ENCODE measurements around the gene DHRS3. TPM values are rescaled to one million over a fixed set of nuclear protein-coding genes. Genes with fewer than 3 reads are reported as not detected.

Gene DHRS3
- total RNA-seq, 1 experiment from 2014 or later: 51.5 TPM

DNA sequence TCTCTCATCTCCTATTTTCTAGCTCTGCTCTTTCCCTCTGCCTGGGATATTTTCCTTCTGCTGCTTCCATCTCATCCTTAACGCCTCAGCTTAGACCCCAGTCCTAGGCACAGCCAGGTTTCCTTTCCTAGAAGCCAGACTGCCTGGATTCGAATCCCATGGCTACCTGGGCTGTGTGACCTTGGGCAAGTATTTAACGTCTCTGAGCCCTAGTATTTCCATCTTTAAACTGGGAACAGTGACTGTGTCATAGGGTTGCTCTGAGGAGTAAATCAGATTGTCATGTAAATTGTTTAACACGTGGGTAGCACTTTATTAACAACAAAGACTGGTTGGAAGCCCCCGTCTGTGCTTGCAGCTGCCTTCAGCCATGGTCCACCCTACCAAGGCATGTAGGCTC lies 18.4 kb downstream of the DHRS3 start:
- DNase-seq (ENCODE audit: low read depth): no peak

DNA sequence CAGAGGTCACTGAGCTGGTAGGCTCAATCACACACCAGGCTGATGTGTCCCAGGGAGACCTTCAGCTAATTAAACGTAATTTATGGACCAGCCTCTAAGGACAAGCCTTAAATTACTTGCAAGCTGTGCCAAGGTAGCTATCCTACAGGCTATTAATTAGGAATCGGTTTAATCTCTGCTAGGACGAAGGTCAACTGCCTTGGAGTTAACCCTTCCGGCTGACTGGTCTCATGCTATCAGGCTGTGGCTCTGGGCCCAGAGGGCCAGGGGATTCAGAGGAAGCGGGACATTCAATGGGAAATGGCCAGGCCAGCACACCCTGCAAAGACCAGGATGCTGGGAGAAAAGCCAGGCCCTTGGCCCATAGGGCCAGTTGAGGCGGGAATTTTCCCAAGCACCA lies 19.0 kb downstream of the DHRS3 start:
- no peak for DNase-seq (ENCODE audit: low read depth)

DNA sequence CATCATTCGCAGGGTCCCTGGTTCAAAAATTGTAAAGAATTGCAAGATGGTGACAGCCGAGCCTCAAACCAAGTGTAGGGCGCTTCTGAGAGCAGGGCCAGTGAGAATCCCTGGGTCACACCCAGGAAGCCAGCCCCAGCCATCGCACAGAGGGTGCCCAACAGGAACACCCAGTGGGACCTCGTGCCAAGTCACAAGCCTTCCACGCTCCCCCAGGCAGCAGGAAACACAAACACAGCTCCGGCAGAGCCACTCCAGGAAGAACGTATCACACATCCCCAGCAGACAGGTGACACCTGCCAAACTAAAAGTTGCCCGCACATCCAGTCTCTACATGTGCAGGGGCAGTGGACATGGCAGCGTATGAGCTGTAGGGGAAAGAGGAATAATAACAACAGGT lies 20.2 kb downstream of the DHRS3 start:
- no peak for DNase-seq (ENCODE audit: low read depth)

DNA sequence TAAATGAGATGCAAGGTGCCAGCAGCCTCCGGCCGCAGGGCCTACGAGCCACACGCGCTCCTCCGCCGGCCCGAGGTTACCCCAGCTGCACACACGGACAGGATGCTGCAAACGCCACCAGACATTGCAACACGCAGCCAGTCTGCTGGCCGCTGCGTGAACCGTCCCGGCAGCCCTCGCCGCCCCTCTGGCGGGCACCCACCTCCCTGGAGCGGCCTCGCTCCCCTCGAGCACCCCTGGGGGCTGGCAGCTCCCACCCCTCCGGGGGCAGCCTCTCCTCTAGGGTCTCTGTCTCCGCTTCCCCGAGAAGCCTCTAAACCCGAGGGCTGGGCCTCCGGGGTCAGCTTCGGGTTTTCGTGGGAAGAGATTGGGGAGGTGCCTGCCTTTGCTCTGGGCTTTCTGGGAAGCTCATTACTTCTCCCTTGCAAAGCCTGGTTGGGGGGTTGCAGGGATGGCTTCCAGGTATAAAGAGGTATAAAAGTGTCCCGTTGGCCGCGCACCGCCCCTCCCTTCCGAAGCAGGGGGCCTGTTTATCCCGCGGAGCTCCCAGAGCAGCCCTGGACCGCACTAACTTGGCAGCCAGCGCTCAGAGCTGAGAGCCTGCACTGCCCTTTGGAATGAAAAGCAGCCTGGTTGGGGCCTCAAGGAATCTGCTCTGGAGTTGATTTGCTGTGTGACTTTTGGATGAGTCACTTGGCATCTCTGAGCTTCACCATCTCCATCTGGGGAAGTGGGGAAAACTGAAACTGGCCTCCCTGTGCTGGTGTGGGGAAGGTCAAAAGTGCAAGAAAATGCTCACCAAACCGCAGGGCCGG lies 21.8 kb downstream of the DHRS3 start:
- DNase-seq (ENCODE audit: low read depth): peak; percentile 96

DNA sequence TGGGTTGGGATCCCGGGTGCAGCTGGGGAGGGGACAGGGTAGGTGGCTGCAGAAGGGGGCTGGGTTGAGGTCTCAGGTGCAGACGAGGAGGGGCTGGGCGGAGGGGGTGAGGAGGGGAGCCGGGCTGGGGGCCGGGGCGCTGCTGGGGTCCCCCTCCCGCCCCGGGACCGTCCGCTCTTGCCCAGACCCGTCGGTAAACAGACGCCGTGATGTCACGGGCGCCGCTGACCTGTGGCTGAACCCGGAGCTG lies 22.3 kb downstream of the DHRS3 start:
- no peak for DNase-seq (ENCODE audit: low read depth)

DNA sequence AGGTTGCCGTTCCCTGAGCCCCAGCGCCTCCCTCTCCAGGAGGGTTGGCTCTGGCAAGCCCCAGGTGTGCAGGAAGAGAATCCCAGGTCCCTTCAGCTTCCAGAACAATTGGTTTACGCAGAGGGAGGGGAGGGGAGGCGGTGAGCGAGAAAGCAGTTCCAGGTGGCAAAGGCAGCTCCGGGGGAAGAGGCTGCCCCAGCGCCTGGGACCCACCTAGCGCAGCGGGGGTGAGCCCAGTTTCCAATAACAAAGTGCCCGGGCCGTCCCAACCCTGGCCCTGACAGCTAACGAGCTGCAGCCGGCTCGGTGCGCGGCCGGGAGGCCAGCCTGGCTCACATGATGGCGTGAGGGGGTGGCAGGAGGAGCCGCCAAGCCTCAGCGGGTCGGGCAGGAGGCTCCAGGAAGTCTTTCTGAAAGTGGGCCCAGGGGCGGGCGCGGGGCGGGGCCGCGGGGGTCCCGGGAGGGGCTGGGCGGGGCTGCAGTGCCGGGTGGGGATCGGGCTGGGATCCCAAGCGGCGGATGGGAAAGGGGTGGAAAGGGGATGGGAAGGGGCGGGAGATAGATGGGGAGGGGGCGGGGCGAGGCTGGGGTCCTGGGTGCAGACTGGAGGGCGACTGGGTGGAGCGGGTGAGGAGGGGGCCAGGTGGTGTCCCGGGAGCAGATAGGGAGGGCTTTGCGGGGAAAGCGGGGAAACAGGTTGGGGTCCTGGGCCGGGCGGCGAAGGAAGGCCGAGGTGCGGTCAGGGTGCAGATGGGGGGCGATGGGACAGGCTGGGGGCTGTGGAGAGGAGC lies 22.8 kb downstream of the DHRS3 start:
- no peak for DNase-seq (ENCODE audit: low read depth)

DNA sequence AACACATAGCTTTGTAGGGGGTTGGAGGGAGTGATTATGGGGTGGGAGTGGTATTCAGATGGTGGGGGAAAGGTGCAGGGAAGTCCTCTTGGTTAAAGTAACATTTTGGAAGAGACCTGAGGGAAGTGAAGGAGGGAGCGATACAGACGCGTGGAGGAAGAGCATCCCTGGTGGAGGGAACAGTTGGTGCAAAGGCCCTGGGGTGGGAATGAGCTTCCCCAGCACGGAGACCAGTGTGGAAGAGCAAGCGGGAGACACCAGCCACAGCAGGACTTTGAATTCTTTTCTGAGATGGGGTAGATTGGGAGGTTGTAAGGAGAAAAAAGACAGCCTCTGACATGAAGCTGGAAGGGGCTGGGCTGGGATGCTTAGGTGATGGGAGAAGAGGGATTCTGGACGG lies 23.5 kb downstream of the DHRS3 start:
- DNase-seq (ENCODE audit: low read depth): no peak

DNA sequence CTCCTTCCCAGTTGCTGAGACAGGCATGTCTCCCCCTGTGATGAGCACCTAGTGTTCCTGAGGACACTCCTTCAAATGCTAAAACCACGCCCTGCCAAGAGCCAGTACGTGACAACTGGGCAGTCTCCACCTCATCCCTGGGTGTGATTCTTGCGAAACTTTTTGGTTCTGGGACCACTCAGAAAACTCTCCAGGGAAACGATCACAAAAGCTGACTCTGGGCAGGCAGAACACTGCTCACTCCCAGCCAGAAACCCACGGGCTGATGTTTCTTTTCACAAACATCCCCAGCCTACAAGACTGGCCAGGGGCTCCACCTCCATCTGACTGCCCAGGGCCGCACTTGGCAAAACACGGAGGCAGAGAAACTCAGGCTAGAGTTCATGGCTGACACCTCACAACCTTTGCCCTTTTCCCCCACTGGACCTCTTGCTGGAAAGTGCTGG lies 24.4 kb downstream of the DHRS3 start:
- DNase-seq (ENCODE audit: low read depth): peak; percentile 51

DNA sequence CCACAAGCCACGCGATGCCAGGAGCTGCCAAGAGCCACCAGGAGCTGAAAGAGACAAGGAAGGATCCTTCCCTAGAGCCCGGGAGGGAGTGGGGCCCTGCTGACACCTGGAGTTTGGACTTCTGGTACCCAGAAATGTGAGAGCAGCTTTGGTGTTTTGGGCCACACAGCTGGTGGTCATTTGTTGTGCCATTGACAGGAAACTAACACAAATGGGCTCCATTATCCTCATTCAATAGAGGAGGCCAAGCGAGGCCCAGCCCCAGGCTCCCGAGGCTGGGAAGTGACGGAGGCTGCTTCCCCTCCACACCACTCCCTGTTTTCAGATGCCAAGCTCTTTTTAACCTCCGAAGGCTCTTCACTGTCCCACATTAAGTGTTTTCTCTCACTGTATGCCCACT lies 25.5 kb downstream of the DHRS3 start:
- DNase-seq (ENCODE audit: low read depth): no peak

DNA sequence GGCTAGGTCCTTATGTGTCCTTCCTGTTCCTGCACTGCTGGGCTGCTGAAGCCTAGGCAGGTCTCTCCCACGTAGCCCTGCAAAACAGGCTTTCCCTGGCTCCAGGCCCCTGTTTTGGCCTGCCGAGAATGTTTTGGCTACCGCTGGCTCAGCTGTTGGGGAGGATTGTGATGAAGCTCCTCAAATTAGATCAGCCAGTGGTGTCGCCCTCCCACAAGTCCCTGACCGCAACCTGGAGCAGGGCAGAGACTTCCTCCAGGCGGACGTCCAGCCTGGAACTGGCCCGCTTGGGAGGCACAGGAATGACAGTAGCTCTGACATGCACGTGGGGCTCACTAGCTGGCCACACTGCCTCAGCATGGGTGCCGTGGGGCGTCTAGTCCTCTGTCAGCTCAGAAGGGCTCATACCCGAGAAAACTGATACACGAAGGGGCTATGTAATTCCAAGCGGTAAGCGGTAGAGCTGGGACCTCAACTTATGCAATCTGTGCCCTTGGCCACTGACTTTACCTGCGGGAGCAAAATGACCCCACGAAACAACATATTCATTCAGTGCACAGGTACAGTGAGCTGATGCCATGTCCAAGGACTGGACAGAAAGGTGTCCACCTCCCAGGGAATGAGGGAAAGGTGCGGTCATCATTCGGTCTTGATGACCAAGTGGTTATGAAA lies 26.6 kb downstream of the DHRS3 start:
- no peak for DNase-seq (ENCODE audit: low read depth)

DNA sequence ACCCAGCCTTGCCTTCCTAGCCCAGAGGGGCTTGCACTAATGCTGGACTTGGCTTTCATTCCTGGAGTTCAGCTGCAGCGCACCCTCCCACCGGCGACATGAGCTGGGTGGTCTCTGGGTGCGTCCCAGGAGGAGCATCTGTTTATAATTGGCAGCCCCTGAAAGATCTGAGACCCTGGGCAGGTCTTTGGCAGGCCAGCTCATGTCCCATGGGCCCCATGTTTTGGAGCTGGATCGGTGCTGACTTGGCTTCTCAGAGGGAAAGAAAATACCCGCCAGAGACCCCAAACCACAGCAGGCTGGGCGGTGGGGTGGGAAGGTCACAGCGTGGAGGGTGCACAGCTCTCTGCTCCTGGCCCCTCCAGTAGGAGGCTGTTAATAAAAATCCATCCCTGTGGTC lies 29.3 kb downstream of the DHRS3 start:
- DNase-seq (ENCODE audit: low read depth): no peak

DNA sequence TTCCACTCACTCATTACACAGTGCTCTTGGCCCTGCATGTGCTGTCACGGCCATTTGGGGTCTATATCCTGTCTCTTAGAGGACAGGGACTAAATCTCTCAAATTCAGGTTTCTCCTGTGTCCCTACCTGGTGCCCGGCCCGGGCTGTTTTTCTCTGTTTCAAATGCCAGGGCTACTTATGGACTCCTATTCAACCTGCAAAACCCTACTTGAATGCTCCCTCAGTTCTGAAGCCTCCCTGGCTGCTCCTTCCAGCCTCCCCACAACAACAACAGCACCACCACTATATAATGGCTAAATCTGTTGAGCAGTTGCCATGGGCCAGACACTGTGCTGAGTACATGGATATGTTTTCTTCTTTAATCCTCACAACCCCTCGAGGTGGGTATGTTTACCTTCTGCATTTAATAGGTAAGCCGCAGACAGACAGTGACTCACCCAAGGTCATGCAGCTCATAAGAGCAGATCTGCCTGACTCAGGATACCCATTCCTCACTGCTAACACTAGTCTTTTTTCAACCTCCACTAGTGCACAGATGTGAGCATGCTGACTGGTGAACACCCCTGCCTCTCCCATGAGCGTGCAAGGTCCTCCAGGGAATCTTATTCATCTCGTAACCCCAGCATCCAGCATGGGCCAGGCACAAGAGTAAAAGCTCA lies 29.9 kb downstream of the DHRS3 start:
- DNase-seq (ENCODE audit: low read depth): peak; percentile 90

DNA sequence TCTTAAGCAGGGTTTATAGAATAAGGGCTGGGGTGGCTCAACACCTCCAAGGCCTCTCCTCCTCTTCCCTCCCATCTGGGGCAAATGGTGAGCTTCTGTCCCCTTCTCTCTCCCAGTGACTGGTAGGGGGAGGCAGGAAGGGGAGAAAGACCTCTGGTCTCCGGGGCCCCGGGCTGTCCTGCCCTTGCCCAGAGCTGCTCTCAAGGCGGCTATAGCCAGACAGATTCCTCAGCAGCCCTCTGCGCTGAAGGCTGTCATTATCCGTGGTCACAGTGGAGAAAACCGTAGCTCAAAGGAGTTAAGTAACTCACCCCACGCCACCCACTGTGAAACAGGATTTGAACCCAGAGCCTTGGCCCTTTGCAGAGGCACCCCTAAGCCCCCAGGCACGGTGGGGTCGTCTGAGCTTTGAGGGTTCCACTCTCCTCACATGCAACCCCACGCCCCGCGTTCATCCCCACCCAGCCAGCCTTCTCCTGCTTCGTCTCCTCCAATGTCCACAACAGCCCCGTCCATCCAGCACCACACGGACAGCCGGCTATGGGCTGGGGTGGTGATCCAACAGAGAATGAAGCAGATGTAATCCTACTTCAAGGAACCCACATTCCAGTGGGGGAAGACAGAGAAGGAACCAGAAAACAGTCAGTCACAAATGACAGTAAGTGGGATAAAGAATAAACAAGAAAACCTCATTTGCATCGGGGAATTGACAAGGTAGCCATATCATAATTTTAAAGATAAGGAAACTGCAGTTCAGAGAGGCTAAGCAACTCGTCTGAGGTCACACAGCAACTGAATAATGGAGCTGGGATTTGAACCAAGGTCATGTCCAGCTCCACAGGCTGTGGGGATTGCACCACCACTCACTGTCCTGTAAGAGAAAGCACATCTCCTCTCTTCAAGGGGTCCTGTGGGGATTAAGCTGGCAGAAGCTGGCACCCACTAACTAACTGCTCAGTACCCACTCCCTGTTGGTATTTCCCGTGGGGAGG lies 31.8 kb downstream of the DHRS3 start:
- no peak for DNase-seq (ENCODE audit: low read depth)

DNA sequence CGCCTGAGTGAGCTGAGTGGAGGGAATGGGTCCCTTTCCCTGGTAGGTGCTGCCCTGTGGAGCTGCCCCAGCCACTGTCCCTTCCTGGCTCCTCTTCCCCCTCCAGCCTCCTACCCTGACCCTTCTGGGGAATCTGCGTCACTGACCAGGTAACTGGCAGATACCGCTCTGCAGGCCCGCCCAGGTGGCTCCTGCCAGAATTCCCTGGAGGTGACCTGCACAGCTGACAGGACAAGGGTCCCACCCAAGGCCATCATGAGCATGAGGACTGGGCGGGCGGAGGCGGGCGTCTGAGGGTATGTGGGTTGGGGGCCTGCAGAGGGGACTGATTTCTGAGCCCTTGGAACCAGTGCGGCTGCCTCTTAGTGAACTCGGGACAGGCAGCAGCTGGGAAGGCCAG lies 32.5 kb downstream of the DHRS3 start:
- no peak for DNase-seq (ENCODE audit: low read depth)

DNA sequence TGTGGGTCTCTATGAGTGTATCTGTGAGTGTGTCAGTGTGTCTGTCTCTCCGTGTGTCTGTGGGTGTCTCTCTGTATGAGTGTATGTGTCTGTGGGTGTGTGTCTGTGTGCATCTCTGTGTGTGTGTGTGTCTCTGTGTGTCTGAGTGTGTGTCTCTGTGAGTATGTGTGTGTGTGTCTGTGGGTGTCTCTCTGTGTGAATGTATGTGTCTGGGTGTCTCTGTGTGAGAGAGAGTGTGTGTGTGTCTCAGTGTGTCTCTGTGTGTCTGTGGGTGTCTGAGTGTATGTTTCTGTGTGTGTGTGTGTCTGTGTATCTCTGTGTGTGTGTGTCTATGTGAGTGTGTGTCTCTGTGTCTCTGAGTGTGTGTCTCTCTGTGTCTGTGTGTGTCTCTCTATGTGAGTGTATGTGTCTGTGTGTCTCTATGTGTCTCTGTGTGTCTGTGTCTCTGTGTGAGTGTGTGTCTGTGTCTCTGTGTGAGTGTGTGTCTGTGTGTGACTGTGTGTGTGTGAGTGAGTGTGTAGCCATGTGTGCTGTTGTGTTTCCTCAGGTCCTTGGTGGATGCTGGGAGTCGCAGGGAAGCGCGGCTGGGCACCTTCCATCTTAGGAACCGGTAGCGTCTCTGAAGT lies 33.0 kb downstream of the DHRS3 start:
- no peak for DNase-seq (ENCODE audit: low read depth)

DNA sequence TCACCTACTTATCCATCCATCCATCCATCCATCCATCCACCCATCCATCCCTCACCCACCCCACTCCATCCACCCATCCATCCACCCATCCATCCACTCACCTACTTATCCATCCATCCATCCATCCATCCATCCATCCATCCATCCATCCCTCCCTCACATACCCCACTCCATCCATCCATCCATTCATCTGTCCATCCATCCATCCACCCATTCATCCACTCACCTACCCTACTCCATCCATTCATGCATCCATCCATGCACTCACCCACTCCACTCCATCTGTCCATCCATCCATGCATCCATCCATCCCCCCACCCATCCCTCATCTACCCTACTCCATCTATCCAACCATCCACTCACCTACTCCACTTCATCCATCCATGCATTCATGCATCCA lies 34.5 kb downstream of the DHRS3 start:
- DNase-seq (ENCODE audit: low read depth): no peak

DNA sequence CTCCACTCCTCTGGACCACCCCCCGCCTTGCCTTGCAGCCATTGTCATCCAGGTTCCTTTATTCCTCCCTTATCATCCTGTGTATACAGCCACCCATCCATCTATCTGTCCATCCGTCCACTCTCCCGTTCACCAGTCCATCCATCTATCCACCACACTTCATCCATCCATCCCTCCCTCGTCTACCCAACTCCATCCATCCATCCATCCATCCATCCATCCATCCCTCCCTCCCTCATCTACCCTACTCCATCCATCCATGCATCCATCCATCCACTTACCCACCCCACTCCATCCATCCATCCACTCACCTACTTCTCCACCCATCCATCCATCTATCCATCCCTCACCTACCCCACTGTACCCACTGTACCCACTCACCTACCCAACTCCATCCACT lies 35.4 kb downstream of the DHRS3 start:
- DNase-seq (ENCODE audit: low read depth): no peak

DNA sequence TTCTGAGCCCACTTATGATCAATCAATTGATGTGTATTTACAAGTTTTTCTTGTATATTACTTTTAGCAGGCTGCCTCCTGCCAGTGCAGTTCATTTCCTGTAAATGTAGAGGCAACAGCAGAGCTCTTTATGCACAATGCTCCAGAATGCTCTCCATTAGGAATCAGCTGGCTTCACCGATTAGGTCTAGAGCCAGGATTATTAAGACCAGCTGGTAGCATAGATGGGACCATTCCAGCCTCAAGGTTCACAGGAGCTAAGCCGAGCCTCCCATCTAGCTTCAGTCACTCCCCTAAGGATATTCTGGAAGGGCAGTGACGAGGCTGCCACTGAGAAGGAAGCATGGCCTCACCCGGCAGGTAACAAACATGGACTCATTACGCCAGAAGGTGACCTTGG lies 36.8 kb downstream of the DHRS3 start:
- DNase-seq (ENCODE audit: low read depth): no peak

DNA sequence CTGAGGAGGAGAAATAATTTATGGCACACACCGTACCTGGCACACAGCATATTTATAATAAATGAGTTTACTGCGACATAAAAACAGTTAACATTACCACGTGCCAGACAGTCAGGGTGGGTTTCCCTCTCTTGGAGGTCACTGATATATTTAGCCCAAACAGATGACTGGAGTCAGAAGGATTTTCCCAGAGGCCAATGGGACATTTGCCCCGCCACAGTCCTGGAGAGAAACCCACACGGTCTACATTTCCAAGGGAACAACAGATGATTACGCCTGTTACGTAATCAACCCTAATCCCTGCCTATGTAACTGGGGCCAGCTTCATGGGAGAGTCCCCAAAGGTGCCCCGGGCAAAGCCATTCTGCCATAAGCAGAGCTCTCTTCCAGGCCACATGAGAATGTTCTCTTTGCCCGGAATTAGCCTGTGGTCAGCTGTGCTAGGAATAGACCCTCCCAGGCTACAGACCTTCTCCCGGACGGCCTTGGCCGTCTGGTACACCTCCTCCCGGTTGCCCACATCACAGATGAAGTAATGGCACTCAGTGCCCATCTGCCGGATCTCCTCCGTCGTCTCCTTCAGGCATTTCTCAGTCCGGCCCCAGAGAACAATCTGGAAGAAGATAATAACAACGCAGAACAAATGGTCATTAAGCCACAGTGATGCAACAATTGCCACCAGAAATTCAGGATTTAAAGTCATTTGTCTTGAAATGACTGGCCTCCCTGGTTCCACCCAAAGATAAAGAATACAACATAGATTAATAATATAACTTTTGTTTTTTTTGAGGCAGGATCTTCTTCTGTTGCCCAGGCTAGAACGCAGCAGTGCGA lies 37.7 kb downstream of the DHRS3 start:
- peak; percentile 94 for DNase-seq (ENCODE audit: low read depth)

All from M059J (cell line).